Measurements from ENCODE around the gene CDH5. TPM values are rescaled to one million over a fixed set of nuclear protein-coding genes. Genes with fewer than 3 reads are reported as not detected.

Gene CDH5
- total RNA-seq, 1 donor from 2014 or later: 38.3 TPM

DNA sequence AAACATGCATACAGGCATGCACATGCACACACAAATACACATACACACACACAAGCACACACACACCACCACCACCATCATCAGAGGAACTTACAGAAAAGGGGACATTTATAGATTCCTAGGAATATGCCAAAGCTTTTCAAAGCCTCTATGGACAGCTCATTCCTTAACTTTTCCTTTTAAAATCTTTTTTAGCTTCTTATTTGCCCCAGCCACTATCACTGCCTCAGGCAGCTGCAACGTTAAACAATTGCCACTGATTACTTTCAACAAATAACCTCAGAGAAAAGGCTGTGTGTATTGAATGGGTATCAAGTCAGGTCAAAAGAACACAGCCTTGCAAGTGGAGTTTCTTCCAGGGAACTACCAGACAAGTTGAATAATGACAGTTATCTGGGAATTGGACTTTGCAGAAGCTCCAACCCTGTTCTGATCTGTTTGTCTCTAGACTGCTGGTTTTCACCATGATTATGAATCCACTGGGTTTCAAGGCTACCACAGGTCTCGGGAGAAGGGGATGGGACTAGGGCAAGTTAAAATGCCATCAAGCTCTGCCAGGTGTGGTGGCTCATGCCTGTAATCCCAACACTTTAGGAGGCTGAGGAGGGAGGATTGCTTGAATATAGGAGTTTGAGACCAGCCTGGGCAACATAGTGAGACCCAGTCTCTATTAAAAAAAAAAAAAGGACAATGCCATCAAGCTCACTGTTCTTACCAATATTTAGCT is 38.7 kb downstream of the CDH5 start:
- intact Hi-C loops (cut with DNase I): loop anchor here (5.0 to 10.0 kb wide), 3 partner anchors 77 to 470 kb away; partner anchors contain the start of gene CMTM3
- no peak for TF ChIP-seq POLR2AphosphoS5 (IDR thresholded peaks at IDR 0.05; ENCODE audit: insufficient read depth in 1 of 2, low read depth in 1 of 2)
- no peak for TF ChIP-seq POLR2A (IDR thresholded peaks at IDR 0.05)
- TF ChIP-seq, protein P1, sequence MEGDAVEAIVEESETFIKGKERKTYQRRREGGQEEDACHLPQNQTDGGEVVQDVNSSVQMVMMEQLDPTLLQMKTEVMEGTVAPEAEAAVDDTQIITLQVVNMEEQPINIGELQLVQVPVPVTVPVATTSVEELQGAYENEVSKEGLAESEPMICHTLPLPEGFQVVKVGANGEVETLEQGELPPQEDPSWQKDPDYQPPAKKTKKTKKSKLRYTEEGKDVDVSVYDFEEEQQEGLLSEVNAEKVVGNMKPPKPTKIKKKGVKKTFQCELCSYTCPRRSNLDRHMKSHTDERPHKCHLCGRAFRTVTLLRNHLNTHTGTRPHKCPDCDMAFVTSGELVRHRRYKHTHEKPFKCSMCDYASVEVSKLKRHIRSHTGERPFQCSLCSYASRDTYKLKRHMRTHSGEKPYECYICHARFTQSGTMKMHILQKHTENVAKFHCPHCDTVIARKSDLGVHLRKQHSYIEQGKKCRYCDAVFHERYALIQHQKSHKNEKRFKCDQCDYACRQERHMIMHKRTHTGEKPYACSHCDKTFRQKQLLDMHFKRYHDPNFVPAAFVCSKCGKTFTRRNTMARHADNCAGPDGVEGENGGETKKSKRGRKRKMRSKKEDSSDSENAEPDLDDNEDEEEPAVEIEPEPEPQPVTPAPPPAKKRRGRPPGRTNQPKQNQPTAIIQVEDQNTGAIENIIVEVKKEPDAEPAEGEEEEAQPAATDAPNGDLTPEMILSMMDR (IDR thresholded peaks at IDR 0.05): no peak
- DNase-seq (ENCODE audit: extremely low spot score in 2 of 2): peak in 1 of 2 donors; percentile 62
- Histone ChIP-seq H3K27ac (no peak overlapping the region), H3K36me3 (no peaks in the 10 kb centered on the region), H3K9me3 (no peaks in the 10 kb centered on the region), H3K4me1 (no peaks in the 10 kb centered on the region), H3K27me3 (no peaks in the 10 kb centered on the region), H3K4me3 (no peak overlapping the region)

DNA sequence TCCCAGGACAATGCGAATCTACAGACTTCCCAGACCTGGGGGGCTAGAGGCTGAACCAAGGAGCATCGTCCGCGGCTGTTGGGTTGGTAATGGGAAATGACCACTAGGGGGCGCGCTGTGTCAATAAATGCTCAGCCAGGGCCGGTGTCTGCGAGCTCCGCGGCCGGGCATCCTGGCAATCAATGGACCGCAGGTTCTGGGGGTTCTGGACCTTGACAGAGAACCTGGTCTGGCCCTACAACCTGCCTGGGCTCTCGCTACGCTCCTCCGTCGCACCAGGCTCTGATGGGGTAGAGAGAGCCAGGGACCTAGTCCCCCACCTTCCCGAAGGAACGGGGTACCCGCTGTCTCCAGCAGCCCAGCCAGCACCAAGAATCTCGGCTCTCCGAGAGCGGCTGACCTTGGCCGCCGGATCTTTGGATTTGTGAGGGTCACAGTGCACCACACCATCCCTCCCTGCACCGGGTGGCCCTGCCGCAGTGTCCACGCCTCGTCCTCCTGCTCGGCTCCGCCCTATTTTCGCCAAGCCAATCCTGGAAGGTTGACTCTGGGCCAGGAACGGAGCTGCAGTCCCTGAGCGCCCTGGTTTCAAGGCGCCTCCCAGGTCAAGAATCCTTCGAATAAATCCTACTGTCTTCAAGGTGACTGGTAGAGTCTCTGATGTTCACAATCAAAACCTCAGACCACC is 40.2 kb downstream of the CDH5 start:
- intact Hi-C loops (cut with DNase I): loop anchor here (5.0 to 10.0 kb wide), 3 partner anchors 76 to 468 kb away; partner anchors contain the start of gene CMTM3
- peak overlapping the region; percentile 49 to 60 for H3K4me3 ChIP-seq

DNA sequence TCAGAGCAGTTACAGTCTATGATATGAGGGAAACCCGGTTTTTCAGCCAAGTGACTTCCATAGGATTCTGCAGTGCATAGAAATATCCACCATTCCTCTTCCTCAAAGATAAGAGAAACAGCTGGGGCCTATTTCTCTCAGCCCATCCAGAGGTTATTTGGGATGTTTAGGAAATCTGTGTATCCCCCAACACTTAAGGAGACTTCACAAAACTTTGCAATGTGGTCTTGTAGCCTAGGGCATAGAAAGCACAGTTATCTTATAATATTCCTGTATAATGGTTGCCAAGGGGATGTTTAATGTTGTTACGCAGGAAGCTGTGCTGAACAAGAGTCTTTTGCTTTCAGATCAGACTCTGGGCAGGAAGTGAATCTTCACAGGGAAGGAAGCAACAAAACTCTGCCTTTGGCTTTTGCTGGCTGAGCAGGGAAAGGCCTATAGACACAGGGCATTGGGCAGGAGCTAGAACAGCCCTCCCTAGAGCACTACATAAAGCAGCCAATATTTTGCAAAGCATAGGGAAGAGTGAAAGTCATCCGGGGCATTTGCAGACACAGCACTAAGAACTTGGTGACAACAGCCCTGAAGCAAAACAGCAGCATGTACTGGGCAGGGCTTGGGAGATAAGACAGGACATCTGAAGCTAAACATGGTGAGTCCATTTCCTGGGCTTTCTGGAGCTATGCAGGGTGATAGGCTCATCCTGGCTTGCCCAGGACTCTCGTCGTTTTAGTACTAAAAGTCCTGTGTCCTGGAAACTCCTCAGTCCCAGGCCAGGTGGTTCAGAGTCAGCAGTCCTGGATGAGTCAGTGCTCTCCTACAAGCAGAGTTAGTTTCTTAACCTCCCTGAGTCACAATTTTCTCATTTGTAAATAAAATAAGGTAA is 41.9 kb downstream of the CDH5 start:
- intact Hi-C loops (cut with DNase I): loop anchor here (5.0 to 10.0 kb wide), 3 partner anchors 74 to 466 kb away; partner anchors contain the start of gene CMTM3

More for the DNA sequence above, 40.2 kb downstream of the CDH5 start:
- H3K36me3 ChIP-seq: no peaks in the 10 kb centered on the region
- no peak overlapping the region for H3K27ac ChIP-seq
- no peaks in the 10 kb centered on the region for H3K4me1 ChIP-seq
- no peaks in the 10 kb centered on the region for H3K9me3 ChIP-seq
- TF ChIP-seq, protein P1 (IDR thresholded peaks at IDR 0.05): peak; percentile 84 to 89 (median 88)
- no peak for TF ChIP-seq POLR2A (IDR thresholded peaks at IDR 0.05)
- peak in 1 of 2 donors; percentile 56 for TF ChIP-seq POLR2AphosphoS5 (IDR thresholded peaks at IDR 0.05; ENCODE audit: insufficient read depth in 1 of 2, low read depth in 1 of 2)
- peak in 1 of 2 donors; percentile 87 for DNase-seq (ENCODE audit: extremely low spot score in 2 of 2)
- no peaks in the 10 kb centered on the region for H3K27me3 ChIP-seq

DNA sequence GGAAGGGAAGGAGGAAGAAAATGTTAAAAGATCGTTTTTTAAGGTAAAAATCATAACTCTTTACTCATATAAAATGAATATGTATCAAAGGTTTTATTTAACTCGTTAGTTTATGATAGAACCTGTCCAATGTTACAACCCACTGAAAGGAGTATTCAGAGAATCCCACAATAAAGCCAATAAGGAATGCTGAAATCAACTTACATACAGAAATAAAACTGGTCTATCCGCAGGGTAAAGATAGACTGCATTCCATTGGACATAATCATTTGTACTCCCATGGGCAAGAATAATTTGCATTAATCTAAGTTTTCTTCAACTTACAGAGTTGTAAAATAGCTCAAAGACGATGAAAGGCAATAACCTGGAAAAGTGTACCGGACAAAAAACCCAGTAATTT is 42.7 kb downstream of the CDH5 start:
- Histone ChIP-seq H3K4me1 (no peaks in the 10 kb centered on the region), H3K27ac (no peak overlapping the region), H3K9me3 (no peaks in the 10 kb centered on the region), H3K27me3 (no peaks in the 10 kb centered on the region), H3K36me3 (no peaks in the 10 kb centered on the region), H3K4me3 (no peak overlapping the region)
- intact Hi-C loops (cut with DNase I): loop anchor here (5.0 to 10.0 kb wide), 3 partner anchors 73 to 466 kb away; partner anchors contain the start of gene CMTM3
- TF ChIP-seq, protein P1 (IDR thresholded peaks at IDR 0.05): no peak
- TF ChIP-seq POLR2A (IDR thresholded peaks at IDR 0.05) (no peak), POLR2AphosphoS5 (IDR thresholded peaks at IDR 0.05; ENCODE audit: insufficient read depth in 1 of 2, low read depth in 1 of 2) (no peak)
- DNase-seq (ENCODE audit: extremely low spot score in 2 of 2): no peak

More for the DNA sequence above, 41.9 kb downstream of the CDH5 start:
- Histone ChIP-seq H3K27me3 (no peaks in the 10 kb centered on the region), H3K27ac (no peak overlapping the region), H3K4me3 (no peak overlapping the region), H3K36me3 (no peaks in the 10 kb centered on the region), H3K4me1 (no peaks in the 10 kb centered on the region), H3K9me3 (no peaks in the 10 kb centered on the region)
- DNase-seq (ENCODE audit: extremely low spot score in 2 of 2): peak; percentile 80 to 91
- TF ChIP-seq POLR2AphosphoS5 (IDR thresholded peaks at IDR 0.05; ENCODE audit: insufficient read depth in 1 of 2, low read depth in 1 of 2): peak in 1 of 2 donors; percentile 40
- TF ChIP-seq POLR2A (IDR thresholded peaks at IDR 0.05): no peak

DNA sequence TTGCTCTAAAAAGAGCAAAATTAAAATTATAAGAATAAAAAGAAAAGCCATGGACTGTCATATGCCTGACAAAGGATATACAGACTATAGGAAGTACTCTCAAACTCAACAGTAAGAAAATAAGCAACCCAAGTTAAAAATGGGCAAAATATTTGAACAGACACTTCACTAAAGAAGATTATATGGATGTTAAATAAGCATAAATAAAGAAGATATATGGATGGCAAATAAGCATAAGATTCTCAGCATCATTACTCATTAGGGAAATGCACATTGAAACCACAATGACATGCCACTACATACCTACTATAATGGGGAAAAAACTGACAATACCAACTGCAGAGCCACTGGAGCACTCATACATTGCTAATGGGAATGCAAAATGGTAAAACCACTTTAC is 45.7 kb downstream of the CDH5 start:
- H3K27me3 ChIP-seq: no peaks in the 10 kb centered on the region
- H3K36me3 ChIP-seq: no peaks in the 10 kb centered on the region
- no peak overlapping the region for H3K27ac ChIP-seq
- intact Hi-C loops (cut with DNase I): no loop called here
- TF ChIP-seq POLR2AphosphoS5 (IDR thresholded peaks at IDR 0.05; ENCODE audit: insufficient read depth in 1 of 2, low read depth in 1 of 2): no peak
- TF ChIP-seq POLR2A (IDR thresholded peaks at IDR 0.05): no peak
- TF ChIP-seq, protein P1 (IDR thresholded peaks at IDR 0.05): no peak
- H3K4me1 ChIP-seq: no peaks in the 10 kb centered on the region
- DNase-seq (ENCODE audit: extremely low spot score in 2 of 2): no peak
- H3K9me3 ChIP-seq: no peaks in the 10 kb centered on the region
- H3K4me3 ChIP-seq: no peak overlapping the region

Measured in vagina (tissue), 2 donors.